GM21717 (cell line): ENCODE data around the gene MGAT5B.

Source experiments
- ATAC-seq: cut with Tn5 transposase; IDR thresholded peaks from one replicate; pipeline ENCODE4 v1.9.1; 2021; ENCODE audit warnings: mild to moderate bottlenecking, moderate library complexity; ENCODE audit not compliant: unreplicated experiment

Gene MGAT5B

DNA sequence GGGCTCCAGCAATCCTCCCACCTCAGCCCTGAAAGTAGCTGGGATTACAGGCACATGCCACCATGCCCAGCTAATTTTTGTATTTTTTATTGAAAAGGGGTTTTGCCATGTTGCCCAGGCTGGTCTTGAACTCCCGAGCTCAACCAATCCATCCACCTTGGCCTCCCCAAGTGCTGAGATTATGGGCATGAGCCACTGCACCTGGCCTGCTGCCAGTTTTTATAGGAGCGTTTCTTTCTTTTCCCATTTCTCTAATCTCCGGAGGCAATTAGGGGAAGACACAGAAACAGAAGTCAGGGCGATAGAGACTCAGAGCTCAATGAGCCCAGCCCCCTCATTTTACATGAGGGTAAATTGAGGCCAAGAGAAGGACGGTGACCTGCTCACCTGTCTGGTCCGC, 10.4 kb downstream of the MGAT5B start:
- no peak for ATAC-seq

DNA sequence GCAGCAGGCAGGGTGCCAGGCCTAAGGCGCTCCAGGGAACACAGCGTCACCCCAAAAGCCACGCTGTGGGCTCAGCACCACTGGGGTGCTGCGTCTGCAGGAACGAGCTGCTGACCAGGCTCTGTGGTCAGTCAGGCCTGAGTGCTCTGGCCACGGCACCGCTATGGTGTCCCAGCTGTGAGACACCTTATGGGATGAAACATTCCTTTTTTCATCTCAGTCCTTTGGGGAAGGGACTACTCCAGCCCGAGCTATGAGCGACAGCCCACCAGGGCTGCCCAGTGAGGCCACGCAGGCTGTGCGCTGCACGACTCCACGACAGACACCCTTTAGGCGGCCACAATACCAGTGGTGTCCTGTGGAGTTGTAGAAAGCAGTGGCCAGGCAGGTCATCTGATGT, 11.1 kb downstream of the MGAT5B start:
- ATAC-seq, result no peak

DNA sequence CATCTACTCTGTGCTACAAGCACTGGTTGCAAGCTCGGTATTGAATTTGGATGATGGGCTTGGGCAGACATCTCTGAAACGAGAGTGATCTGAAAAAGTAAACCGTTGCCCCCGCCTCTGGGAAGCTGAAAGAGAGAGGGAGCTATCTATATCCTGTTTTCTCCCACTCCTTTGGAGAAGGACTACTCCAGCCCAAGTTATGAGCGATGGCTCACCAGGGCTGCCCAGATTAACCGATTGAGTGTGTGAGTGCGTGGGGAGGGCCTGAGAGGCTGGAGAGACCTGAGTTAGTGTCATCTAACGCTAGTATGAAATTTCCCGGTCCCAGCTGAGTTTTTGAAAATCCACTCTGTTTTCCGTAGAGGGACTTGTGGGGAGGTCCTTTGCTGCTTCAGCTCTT, 11.5 kb downstream of the MGAT5B start:
- no peak for ATAC-seq

DNA sequence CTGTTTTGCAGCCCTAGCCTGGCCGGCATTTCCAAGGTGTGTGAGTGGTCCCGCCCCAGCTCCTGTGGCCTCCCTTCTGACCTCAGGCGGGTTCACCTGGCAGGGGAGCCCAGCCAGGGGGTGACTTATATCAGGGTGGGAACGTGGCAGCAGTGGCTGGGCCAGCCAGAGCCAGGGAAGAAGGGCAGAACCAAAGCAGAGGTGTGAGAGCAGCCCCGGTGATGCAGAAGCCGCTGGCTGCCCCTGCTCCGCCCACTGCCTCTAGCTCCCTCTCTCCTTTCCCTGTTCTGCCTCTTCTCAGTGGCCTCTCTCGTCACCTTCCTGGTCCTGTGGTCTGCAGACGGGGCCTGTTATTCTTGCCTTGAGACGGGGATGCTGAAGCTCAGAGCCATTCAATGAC, 12.1 kb downstream of the MGAT5B start:
- no peak for ATAC-seq

DNA sequence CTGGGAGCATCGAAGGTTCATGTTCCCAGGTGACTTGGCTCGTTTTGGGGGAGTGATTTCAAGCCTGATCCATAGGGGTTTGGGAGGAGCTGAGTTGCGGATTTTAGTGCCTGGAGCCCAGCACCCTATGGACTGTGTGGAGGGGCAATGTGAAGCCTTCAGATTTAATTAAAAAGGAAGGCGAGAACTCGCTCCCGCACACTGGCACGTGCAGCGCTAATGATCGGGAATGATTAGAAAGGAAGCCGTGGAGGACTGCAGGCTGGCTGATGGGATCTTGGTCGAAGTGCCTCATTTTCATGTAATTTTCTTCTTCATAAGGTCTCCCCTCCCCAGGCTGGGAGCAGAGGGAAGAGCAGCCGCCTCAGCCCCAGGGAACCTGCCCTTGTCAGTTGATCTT, 12.8 kb downstream of the MGAT5B start:
- no peak for ATAC-seq

DNA sequence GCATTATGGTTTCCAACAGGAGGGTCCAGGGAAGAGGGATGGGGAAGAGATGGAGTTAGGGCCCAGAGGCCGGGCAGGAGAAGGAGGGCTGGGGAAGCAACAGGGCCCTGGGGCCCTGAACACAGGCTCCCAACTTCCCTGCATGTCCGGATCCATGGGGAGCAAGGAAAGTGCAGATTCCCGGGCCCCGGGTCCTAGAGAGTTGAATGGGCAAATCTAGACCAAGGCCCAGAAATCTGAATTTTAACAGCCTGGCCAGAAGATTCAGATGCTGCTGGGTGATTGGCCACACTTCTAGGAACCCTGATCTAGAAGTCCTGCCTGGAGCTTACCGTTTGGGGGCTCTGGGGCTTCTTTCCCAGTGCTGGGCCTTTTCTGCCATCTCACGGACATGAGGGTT, 13.2 kb downstream of the MGAT5B start:
- ATAC-seq, result no peak

DNA sequence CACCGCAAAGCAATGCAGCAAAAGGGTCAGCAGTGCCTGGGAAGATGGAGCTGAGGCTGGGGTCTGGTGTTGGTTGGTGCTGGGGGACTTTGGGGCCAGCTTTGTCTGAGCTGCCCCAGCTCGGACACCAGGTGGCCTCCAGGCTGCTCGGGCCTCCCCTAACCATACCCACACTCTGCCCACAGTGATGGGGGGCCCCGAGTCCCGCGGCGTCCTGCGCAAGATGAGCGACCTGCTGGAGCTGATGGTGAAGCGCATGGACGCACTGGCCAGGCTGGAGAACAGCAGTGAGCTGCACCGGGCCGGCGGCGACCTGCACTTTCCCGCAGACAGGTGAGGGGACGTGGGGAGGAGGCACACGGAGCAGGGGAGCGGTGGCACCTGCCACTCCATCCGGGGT, 13.8 kb downstream of the MGAT5B start:
- no peak for ATAC-seq

DNA sequence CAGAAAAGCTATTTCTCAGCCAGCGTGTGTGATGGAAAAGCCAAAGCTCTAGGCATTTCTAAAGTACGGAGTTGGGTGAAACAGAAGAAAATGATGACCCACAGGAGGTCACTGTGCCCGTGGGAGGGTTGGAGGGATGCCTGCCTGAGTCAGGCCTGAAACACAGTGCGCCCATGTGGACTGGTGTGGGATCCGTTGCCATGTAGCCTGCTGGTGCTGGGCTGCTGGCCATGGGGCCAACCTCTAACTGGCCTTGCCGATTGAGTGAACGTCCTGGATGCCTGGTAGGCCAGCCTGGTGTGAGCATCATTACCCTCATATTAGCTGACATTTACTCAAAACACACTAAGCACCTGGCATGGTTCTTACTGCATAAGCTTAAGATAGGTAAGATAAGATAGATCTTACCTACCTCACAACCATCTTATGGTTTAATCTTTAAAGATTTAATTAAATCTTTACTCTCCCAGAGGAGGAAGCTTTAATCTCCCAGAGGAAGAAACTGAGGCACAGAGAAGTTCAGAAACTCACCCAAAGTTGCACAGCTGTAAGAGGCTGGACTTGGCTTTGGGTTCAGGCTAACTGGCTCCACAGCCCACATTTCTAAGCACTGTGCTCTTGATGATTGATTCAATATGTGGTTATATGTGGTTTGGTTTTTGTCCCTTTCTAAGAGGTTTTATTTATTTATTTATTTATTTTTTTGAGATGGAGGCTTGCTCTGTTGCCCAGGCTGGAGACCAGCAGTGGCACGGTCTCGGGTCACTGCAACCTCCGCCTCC, 15.7 kb downstream of the MGAT5B start:
- no peak for ATAC-seq

DNA sequence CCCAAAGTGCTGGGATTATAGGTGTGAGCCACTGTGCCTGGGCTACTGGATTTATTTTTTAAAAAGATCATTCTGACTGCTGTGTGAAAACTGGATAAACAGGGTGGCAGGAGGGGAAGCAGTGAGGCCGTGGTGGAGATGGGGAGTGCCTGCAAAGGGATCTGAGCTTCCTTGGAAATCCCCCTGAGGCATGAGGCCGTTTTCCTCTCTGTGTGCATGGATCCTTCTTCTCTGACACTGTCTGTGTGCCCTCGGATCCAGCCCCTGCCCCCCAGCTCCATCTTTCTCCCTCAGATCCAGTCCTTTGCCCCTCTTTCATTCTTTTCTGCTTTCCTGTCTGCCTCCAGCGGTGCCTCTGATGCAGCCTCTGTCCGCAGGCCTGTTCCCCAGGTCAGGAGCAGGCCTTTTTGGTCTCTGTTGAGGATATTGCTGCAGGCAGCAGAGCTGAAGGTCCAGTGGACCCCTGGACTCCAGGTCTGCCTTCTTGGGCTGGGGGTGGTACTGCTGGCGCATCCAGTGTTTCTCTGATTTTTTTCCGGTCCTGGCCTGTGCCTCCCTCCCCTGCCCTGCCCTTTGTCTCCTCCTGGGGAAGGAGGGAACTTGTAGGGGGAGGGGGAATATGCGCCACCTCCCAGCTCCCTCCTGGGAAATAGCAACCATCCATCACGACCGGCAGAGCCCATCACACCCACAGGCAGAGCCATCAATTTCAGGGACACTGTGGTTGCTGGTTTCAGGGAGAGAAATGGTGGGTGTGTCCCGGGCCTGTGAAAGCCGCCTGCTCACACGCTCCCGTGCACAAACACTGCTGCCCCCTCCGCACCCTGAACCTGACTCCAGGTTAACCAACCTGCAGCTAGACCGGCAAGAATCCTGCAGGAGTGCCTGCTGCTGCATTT, 17.0 kb downstream of the MGAT5B start:
- ATAC-seq, result no peak

DNA sequence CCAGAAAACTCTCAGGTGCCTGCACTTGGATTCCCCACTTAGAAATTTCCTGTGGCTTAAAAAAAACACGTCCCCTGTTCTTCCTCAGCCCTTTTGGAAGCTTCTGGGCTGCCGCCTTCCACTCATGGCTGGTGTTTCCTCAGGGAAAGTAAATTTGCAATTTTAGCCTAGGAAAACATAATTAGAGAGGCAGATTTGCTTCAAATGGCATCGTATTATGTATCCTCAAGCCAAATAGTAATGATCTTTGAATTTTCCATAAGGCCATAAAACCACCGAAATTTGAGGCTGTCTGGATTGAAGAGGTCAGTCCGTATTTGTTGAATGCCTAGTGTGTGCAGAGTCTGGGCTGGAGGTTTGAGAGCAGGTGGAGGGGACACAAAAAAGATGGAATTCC, 17.7 kb downstream of the MGAT5B start:
- no peak for ATAC-seq

DNA sequence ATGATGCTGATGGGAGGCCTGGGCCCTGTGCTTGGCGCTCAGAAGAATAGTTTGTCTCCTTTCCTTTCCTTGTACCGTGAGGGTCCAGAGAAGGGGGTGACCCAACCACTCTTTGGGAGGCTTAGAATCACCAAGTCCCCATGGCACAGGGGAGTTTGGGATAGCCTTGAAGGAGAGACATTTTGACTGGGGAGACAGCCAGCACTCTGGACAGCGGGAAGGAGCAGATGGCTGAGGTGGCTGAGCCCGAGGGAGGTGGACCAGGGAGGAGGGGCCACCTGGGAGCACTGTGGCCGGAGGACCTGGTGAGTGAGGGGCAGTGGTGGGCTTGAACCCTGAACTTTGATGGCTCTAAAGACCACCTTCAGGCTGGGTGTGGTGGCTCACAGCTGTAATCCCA, 18.2 kb downstream of the MGAT5B start:
- ATAC-seq, result no peak

DNA sequence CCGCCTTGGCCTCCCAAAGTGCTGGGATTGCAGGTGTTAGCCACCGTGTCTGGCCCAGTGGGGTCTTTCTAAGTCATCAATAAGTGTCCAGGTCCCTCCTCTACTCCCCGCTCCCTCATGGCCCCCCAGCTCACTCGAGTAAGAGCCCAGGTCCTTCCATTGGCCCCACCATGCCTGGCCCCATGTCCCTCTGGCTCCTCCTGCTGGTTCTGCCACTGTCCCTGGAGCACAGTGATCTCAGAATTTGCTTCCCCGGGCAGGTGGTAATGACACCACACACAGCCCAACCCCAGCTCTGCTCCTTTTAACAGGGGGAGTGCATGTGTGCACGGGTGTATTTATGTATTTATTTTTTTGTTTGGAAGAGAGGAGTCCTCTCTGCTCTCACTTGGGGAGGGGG, 19.6 kb downstream of the MGAT5B start:
- ATAC-seq, result no peak

DNA sequence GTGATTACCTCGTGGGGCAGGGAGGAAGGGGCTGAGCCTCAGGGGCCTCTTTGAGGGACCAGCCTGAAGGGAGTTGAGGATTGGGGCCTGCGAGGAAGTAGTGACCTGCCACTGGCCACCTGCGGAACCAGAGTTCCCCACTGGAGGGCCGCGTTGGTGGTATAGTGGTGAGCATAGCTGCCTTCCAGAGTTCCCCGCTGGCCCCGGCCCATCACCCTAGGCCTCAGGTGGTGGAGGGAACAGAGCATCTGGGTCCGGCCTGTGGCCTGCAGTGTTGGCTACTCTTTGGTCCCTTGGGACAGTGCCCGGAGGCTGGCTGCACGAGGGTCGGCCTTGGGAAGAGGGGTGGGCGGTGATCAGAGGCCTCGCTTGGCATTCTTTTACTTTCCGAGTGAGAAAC, 20.5 kb downstream of the MGAT5B start:
- ATAC-seq, result no peak

DNA sequence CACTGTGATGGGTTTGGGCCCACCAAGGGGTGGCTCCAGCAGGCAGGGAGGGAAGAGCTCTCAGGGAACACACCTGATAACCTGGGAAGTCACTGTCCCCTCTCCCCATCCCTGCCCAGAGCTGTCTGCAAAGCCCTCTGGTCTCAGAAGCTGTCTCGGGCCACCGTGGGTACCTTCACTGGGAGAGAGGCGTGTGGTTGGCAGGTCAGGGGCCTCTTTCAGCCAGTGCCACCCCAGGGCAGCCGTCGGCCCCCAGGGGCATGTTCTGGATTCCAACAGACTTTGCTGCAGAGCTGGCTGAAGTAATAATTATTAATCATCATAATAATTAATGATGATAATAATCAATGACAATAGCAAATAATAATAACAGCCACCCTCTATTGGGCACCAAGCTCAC, 21.1 kb downstream of the MGAT5B start:
- ATAC-seq, result no peak

DNA sequence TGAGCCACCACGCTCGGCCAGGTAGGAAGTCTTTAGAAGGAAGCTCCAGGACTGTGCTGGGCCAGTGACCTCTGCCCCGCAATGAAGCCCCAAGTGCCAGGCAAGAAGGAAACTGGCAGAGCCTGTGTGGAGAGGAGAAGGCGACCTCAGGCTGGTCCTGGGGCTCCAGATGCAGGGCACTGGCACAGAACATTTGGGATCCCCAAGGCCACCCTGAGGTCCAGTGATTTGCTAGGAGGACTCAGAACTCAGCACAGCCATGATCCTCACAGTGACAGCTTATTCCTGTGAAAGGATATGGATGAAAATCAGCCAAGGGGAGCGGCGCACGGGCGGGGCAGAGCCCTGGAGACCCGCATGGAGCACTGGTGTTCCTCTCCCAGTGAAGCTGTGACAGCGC, 24.1 kb downstream of the MGAT5B start:
- no peak for ATAC-seq

DNA sequence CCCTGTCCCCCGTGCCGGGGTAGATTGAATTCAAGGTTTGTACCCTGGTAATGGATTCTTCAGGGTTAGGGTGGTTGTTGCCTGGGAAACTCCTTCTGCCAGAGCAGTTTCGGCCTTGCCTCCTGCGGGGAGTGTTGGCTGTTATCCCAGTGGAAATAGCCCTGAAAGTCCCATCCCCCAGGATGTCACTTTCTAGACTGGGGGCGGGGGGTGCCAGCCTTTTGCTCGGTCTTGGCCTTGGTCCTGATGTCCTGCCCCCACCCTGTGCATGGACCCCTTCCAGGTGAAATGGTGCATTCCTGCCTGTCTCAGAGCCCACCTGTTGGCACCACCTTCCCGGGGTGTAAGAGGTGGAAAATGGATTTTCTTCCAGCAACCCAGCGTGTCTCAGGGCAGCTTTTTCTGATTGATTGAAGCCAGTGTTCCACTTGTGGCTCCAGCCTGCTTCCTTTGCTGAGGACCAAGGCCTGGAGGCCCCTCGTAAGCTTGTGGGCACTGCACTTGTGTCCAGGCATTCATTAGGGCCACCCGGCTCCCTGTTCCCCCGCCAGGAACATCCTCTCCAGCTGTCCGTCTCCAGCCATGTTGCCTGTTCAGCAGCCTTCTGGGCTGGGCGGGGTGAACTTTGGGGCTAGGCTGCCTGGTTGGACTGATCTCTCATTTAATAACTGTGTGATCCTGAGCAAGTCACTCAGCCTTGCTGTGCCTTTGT, 25.6 kb downstream of the MGAT5B start:
- ATAC-seq, result no peak

DNA sequence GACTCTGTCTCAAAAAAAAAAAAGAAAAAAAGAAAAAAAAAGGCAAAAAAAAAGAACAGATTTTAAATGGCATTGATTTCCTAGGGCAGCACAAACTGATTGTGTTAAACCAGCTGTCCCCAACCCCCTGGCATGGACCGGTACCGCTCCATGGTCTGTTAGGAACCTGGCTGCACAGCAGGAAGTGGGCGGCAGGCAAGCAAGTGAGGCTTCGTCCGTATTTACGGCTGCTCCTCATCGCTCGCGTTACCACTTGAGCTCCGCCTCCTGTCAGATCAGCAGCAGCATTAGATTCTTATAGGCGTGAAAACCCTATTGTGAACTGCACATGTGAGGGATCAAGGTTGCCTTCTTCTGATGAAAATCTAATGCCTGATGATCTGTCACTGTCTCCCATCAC, 26.6 kb downstream of the MGAT5B start:
- ATAC-seq, result no peak

DNA sequence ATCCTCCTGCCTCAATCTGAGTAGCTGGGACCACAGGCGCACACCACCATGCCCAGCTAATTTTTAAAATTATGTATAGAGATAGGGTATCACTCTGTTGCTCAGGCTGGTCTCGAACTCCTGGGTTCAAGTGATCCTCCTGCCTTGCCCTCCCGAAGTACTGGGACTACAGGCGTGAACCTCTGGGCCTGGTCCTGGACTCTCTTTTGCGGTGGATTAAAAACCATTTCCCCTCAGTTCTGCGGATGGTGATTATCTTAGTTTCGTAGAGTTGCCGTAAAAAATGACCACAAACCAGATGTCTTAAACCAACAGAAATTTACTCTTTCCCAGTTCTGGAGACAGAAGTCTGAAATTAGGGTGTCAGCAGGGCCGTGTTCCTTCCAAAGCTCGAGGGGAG, 28.8 kb downstream of the MGAT5B start:
- ATAC-seq, result no peak

DNA sequence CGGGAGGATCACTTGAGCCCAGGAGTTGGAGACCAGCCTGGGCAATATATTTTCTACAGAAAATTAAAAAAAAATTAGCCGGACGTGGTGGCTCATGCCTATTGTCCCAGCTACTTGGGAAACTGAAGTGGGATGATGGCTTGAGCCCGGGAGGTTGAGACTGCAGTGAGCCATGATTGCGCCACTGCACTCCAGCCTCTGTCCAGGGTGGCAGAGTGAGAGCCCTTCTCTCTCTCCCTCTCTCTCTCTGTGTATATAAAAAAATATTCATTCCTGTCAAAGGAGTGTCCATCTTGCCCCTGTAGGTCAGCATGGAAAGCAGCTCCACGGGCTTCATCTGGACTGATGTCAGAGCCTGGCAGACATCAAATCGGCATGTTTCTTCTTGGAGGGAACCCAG, 31.2 kb downstream of the MGAT5B start:
- no peak for ATAC-seq

DNA sequence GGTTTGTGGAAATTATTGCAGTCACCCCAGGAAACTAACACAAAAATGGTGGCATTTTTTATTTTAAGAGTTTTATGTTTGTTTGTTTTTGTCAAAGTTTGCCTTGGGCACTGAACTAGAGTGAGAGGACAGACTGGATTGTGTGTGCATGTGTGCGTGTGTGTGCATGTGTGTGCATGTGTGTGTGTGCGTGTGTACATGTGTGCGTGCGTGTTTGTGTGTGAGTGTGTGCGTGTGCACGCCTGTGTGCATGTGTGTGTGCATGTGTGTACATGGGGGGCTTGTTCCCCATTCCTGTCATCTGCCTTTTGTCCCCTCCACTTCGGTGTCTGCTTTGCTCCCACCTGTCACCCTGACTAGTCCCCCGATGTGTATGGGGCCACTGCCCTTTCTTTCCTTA, 32.5 kb downstream of the MGAT5B start:
- ATAC-seq, result no peak

DNA sequence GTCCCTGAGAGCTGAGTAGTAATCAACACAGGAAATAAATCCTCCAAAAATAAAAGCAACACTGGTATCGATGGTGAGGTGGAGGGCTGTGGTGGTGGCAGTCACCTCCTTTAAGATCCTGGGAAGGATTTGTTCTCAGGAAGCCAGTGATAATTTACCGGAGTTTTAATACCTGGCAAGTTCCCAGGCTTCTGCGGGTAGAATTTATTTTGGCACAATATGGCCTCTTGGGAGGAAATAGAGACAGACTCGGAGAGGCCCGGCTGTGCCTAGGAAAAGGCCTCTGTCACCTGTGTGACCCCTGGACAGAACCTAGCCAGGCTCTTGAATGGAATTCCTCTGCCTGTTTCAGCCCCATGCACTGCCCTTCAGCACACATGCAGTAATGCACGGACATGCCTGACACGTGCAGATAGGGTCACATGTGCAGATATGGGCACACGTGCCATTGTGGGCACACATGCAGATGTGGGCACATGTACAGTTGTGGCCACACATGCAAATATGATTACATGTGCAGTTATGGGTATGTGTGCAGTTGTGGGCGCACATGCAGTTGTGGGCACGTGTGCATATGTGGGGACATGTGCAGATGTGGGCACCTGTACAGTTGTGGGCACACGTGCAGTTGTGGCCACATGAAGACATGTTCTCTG, 33.5 kb downstream of the MGAT5B start:
- no peak for ATAC-seq
